Measurements from ENCODE around the gene CRABP2. TPM values are rescaled to one million over a fixed set of nuclear protein-coding genes. Genes with fewer than 3 reads are reported as not detected.
A peak's percentile ranks its signal among the peaks of the same experiment; 100 is the strongest.

Gene CRABP2
- total RNA-seq, 1 donor from 2014 or later, result 110 TPM

DNA sequence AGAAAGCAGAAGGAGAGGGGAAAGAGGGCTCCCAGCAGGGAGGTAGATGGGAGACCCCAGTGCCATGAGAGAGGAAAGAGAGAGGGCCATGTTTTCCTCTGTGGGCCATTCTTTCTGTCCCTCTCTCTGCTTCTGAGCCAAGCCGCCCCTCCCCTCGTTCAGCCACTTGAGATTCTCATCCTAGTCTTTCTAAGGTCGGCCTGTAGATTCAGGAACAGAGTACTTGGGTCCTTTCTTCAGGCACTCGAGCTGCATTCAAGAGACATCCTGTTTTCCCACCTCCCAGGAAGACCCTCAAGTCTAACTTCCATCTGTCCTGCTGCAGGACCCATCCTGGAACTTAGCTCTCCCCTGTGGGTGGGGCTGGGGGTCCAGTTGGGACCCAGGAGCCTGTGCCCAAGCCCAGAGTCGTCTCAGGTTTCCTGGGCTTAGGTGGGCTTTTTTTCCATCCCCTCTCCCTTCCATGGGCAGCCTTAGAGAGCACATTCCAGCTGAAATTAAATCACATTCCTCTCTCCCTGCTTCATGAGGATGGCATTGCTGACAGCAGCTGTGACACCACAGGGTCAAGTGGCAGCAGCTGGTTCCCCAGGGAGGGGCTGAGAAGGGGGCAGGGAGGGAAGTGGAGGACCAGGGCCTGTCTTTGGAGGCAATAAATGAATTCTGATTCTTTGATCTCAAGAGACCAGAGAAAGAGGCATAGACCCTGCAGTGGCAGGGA, 41.2 kb downstream of the CRABP2 start:
- peak overlapping the region; percentile 81 for H3K4me3 Mint-ChIP-seq

DNA sequence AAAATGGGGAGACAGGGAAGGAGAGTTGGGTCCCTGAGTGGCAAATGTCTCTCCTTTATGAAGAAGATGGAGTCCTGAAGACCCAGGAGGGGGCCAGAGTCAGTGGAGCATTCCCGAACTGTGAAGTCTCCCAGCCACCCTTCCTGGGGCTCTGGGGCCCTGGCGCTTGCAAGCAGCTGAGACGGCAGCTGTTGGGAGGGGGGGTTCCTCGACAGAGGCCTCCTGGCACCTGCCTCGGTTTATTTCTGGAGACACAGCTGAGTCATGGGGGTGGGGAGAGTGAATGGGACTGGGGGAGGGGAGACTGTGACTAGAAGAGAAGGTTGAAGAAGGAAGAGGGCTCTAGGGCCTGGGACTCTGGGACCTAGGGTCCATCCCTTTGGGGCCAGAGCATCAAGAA, 42.2 kb downstream of the CRABP2 start:
- peak overlapping the region; percentile 55 for H3K4me3 Mint-ChIP-seq
- TF ChIP-seq EZH2 (IDR thresholded peaks at IDR 0.05) (no peak), EZH2phosphoT487 (IDR thresholded peaks at IDR 0.05) (no peak), CTCF (IDR thresholded peaks at IDR 0.05) (no peak)
- H3K27ac Mint-ChIP-seq, result peak overlapping the region; percentile 100
- Histone ChIP-seq H3K4me2 (peak overlapping the region; percentile 64), H3K27ac (no peak overlapping the region), H3K79me2 (ENCODE audit: low read depth) (no peaks in the 10 kb centered on the region), H3K4me3 (no peak overlapping the region), H3K9ac (no peak overlapping the region), H3K36me3 (no peaks in the 10 kb centered on the region), H2AFZ (replicated peaks) (no peak overlapping the region), H4K20me1 (ENCODE audit: low read depth) (peaks cover 11% of the 10 kb centered on the region), H3K4me1 (peaks cover 69% of the 10 kb centered on the region), H3F3A (ENCODE audit: low read depth) (peaks cover 71% of the 10 kb centered on the region), H3K27me3 (peaks cover 16% of the 10 kb centered on the region), H3K9me3 (ENCODE audit: low read depth) (no peaks in the 10 kb centered on the region)
- H3K4me1 Mint-ChIP-seq, result peaks cover 83% of the 10 kb centered on the region
- H3K27me3 Mint-ChIP-seq (ENCODE audit: insufficient read depth, low read depth), result peaks cover 20% of the 10 kb centered on the region
- no peaks in the 10 kb centered on the region for H3K9me3 Mint-ChIP-seq
- peaks cover 3% of the 10 kb centered on the region for H3K36me3 Mint-ChIP-seq
- peak; percentile 28 for DNase-seq (ENCODE audit: low spot score)

More for the DNA sequence above, 41.2 kb downstream of the CRABP2 start:
- Histone ChIP-seq H3K27me3 (peaks cover 6% of the 10 kb centered on the region), H3K36me3 (no peaks in the 10 kb centered on the region), H3K4me2 (peak overlapping the region; percentile 64), H4K20me1 (ENCODE audit: low read depth) (peaks cover 20% of the 10 kb centered on the region), H3K4me3 (no peak overlapping the region), H2AFZ (replicated peaks) (no peak overlapping the region), H3K9me3 (ENCODE audit: low read depth) (no peaks in the 10 kb centered on the region), H3K9ac (no peak overlapping the region), H3K79me2 (ENCODE audit: low read depth) (no peaks in the 10 kb centered on the region), H3K4me1 (peaks cover 79% of the 10 kb centered on the region), H3K27ac (peak overlapping the region; percentile 22), H3F3A (ENCODE audit: low read depth) (peaks cover 80% of the 10 kb centered on the region)
- Mint-ChIP-seq H3K27me3 (ENCODE audit: insufficient read depth, low read depth) (peaks cover 19% of the 10 kb centered on the region), H3K9me3 (no peaks in the 10 kb centered on the region), H3K27ac (peak overlapping the region; percentile 100), H3K36me3 (peaks cover 3% of the 10 kb centered on the region), H3K4me1 (peaks cover 91% of the 10 kb centered on the region)
- no peak for TF ChIP-seq CTCF (IDR thresholded peaks at IDR 0.05)
- TF ChIP-seq EZH2phosphoT487 (IDR thresholded peaks at IDR 0.05), result no peak
- DNase-seq (ENCODE audit: low spot score), result peak; percentile 74

DNA sequence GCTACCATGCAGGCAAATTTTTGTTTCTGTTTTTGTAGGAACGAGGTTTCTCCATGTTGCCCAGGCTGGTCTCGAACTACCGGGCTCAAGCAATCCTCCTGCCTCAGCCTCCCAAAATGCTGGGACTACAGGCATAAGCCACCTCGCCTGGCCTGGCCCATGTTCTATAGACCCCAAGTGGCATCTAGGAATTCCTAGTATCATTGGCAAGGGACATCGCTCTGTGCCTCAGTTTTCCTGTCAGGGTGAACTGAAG, 42.7 kb downstream of the CRABP2 start:
- no peak overlapping the region for H3K9ac ChIP-seq
- H3K27ac Mint-ChIP-seq, result peak overlapping the region; percentile 95

More for the DNA sequence above, 42.7 kb downstream of the CRABP2 start:
- H3K4me3 ChIP-seq, result no peak overlapping the region
- no peaks in the 10 kb centered on the region for H3K9me3 ChIP-seq (ENCODE audit: low read depth)
- H3K27ac ChIP-seq, result peak overlapping the region; percentile 49
- no peak for TF ChIP-seq CTCF (IDR thresholded peaks at IDR 0.05)
- no peak for TF ChIP-seq EZH2phosphoT487 (IDR thresholded peaks at IDR 0.05)
- no peak for TF ChIP-seq EZH2 (IDR thresholded peaks at IDR 0.05)
- Mint-ChIP-seq H3K36me3 (peaks cover 3% of the 10 kb centered on the region), H3K4me1 (peaks cover 82% of the 10 kb centered on the region), H3K27me3 (ENCODE audit: insufficient read depth, low read depth) (peaks cover 20% of the 10 kb centered on the region), H3K9me3 (no peaks in the 10 kb centered on the region), H3K4me3 (peak overlapping the region; percentile 48)
- no peaks in the 10 kb centered on the region for H3K79me2 ChIP-seq (ENCODE audit: low read depth)
- DNase-seq (ENCODE audit: low spot score), result no peak
- peak overlapping the region; percentile 64 for H3K4me2 ChIP-seq
- peaks cover 6% of the 10 kb centered on the region for H4K20me1 ChIP-seq (ENCODE audit: low read depth)
- peaks cover 21% of the 10 kb centered on the region for H3K27me3 ChIP-seq
- no peak overlapping the region for H2AFZ ChIP-seq (replicated peaks)
- no peaks in the 10 kb centered on the region for H3K36me3 ChIP-seq
- H3K4me1 ChIP-seq, result peaks cover 64% of the 10 kb centered on the region
- H3F3A ChIP-seq (ENCODE audit: low read depth), result peaks cover 66% of the 10 kb centered on the region
